A549 (cell line): ENCODE measurements around the gene ZNF521. TPM values are rescaled to one million over a fixed set of nuclear protein-coding genes. Genes with fewer than 3 reads are reported as not detected.

Source experiments
- ATAC-seq, 2 experiments: fragments of 200-7000 bp in 1 of 2; fragments of >200 bp in 1 of 2; cut with Nextera tagmentation in 1 of 2; cut with Tn5 transposase in 1 of 2; 3 replicates each; pipeline versions ENCODE4 v1.8.0 to v1.9.1; 2018 to 2020; ENCODE audit warnings: mild to moderate bottlenecking in 1 of 2, moderate library complexity in 1 of 2
- CTCF ChIA-PET: fragments of 300-600 bp; sonication (Branson Sonifier 250); formaldehyde crosslinking; extraction: SDS; loops from one replicate; lab custom pipeline; 2021; ENCODE audit warnings: antibody characterized with exemption, inconsistent platforms; lab: Yijun Ruan, JAX
- POLR2A ChIA-PET: fragments of 350-600 bp; formaldehyde crosslinking; extraction: SDS; loops from one replicate; lab custom pipeline; 2021; ENCODE audit warnings: antibody characterized with exemption, inconsistent platforms; lab: Yijun Ruan, JAX
- DNase-seq, 2 experiments: peaks; one replicate each; pipeline versions ENCODE4 v3.0.0 to v3.0.0-alpha.2; 2011 to 2016; ENCODE audit warnings: low read depth in 1 of 2, low spot score in 1 of 2
- FAIRE-seq: peaks from 2 replicates; lab custom pipeline; 2011; peaks lifted over from hg19 to GRCh38; lab: Jason Lieb, UNC
- H3K27ac ChIP-seq, 2 experiments: fragments of >200 bp; sonication (Bioruptor Twin); formaldehyde crosslinking; 3 replicates each; pipeline ENCODE4 v1.5.1; 2016 to 2017
- H3K4me1 ChIP-seq: fragments of >200 bp; sonication (Bioruptor Twin); formaldehyde crosslinking; 3 replicates; pipeline ENCODE4 v1.6.1; 2016
- H3K4me2 ChIP-seq: fragments of >200 bp; sonication (Bioruptor Twin); formaldehyde crosslinking; 3 replicates; pipeline ENCODE4 v1.6.1; 2016
- H3K4me3 ChIP-seq: fragments of >200 bp; sonication (Bioruptor Twin); formaldehyde crosslinking; 3 replicates; pipeline ENCODE4 v1.5.1; 2016
- H3K9me3 ChIP-seq: fragments of >200 bp; sonication (Bioruptor Twin); formaldehyde crosslinking; 3 replicates; pipeline ENCODE4 v1.6.1; 2016
- BHLHE40 ChIP-seq: IDR thresholded peaks from 2 replicates; pipeline ENCODE4 v1.6.1; 2012; ENCODE audit warnings: low read depth, low read length, inconsistent platforms
- CBX8 ChIP-seq: fragments of 200-600 bp; sonication (generic); IDR thresholded peaks from 2 replicates; pipeline ENCODE4 v1.6.1; 2016
- E2F6 ChIP-seq: IDR thresholded peaks from 2 replicates; pipeline ENCODE4 v1.6.1; 2012; ENCODE audit warnings: low read depth, borderline replicate concordance
- EHMT2 ChIP-seq: fragments of 200-600 bp; sonication (generic); IDR thresholded peaks from 2 replicates; pipeline ENCODE4 v1.6.1; 2016; ENCODE audit warnings: antibody characterized with exemption, low read depth, mild to moderate bottlenecking, moderate library complexity
- ESRRA ChIP-seq: fragments of 150-350 bp; IDR thresholded peaks from 2 replicates; pipeline ENCODE4 v1.6.1; 2014; ENCODE audit warnings: mild to moderate bottlenecking, low read length, borderline replicate concordance
- FOXS1 ChIP-seq: fragments of 250-450 bp; sonication (Bioruptor Pico); IDR thresholded peaks from 2 replicates; pipeline ENCODE4 v1.5.0; 2020; ENCODE audit warnings: mild to moderate bottlenecking, moderate library complexity
- HDAC2 ChIP-seq: fragments of 200-600 bp; sonication (generic); IDR thresholded peaks from 2 replicates; pipeline ENCODE4 v1.6.1; 2016
- HMGXB4 ChIP-seq: fragments of 250-450 bp; sonication (Bioruptor Pico); IDR thresholded peaks from 2 replicates; pipeline ENCODE4 v1.5.0; 2021; ENCODE audit warnings: mild to moderate bottlenecking, moderate library complexity, borderline replicate concordance
- JUN ChIP-seq, 2 experiments: fragments of >200 bp; sonication (Bioruptor Twin); formaldehyde crosslinking; IDR thresholded peaks; 2 replicates in 1 of 2; 3 replicates in 1 of 2; pipeline ENCODE4 v1.6.1; 2016 to 2017
- JUNB ChIP-seq: fragments of >200 bp; sonication (Bioruptor Twin); formaldehyde crosslinking; IDR thresholded peaks from 2 replicates; pipeline ENCODE4 v1.6.1; 2016
- KDM1A ChIP-seq: fragments of 200-600 bp; sonication (generic); IDR thresholded peaks from 2 replicates; pipeline ENCODE4 v1.6.1; 2016; ENCODE audit warnings: low read depth, mild to moderate bottlenecking
- NR3C1 ChIP-seq: fragments of >200 bp; sonication (Bioruptor Twin); formaldehyde crosslinking; IDR thresholded peaks from 3 replicates; pipeline ENCODE4 v1.6.1; 2017
- RCOR1 ChIP-seq: fragments of 150-350 bp; IDR thresholded peaks from 2 replicates; pipeline ENCODE4 v1.6.1; 2014; ENCODE audit warnings: antibody characterized with exemption, low read length, low read depth
- RFX5 ChIP-seq: fragments of 450-650 bp; IDR thresholded peaks from 2 replicates; pipeline ENCODE4 v1.7.1; 2014; ENCODE audit warnings: antibody characterized with exemption, mild to moderate bottlenecking, moderate library complexity
- RNF2 ChIP-seq: fragments of 200-600 bp; sonication (generic); IDR thresholded peaks from 2 replicates; pipeline ENCODE4 v1.6.1; 2016; ENCODE audit warnings: low read depth, mild to moderate bottlenecking, antibody characterized with exemption, moderate library complexity, borderline replicate concordance
- TP53 ChIP-seq: fragments of 250-450 bp; sonication (Bioruptor Pico); IDR thresholded peaks from 2 replicates; pipeline ENCODE4 v1.5.0; 2021; ENCODE audit warnings: mild to moderate bottlenecking, moderate library complexity
- ZSCAN20 ChIP-seq: fragments of 250-450 bp; sonication (Bioruptor Pico); IDR thresholded peaks from 2 replicates; pipeline ENCODE4 v1.8.0; 2022; ENCODE audit warnings: mild to moderate bottlenecking, moderate library complexity
- WGBS: methylation state at CpG from one replicate; pipeline ENCODE4 v1.1.6; 2017; ENCODE audit errors: missing lambda C conversion rate; 5-methylcytosine and 5-hydroxymethylcytosine counted together
- polyA plus RNA-seq, 4 experiments: library from polyadenylated mRNA; depleted of rRNA in 3 of 4; stranded (reverse); fragments of >200 nt; fragmentation: RNase III in 1 of 4; extraction: RNeasy Plus Mini Kit Qiagen cat#74134 plus additional on column Dnase treatment in 1 of 4; gene quantifications; 2 replicates in 3 of 4; 3 replicates in 1 of 4; pipeline ENCODE4 v1.2.3, GENCODE V29; 2011 to 2017
- TF ChIP-seq, protein P1 (sequence below): fragments of 150-350 bp; IDR thresholded peaks from 2 replicates; pipeline ENCODE4 v1.6.1; 2014; ENCODE audit warnings: low read depth, mild to moderate bottlenecking, low read length
- TF ChIP-seq, protein P2 (sequence below): fragments of 450-650 bp; IDR thresholded peaks from 2 replicates; pipeline ENCODE4 v1.6.1; 2014; ENCODE audit warnings: antibody characterized with exemption

The ZNF521 gene
- polyA plus RNA-seq, 2 of the 4 experiments (the other 2 are of a cell fraction), result not detected

- POLR2A ChIA-PET, result no interaction called here
- DNase-seq (no peak), ATAC-seq (no peak), FAIRE-seq (no peak)
- no peaks in the 10 kb centered on the region for H3K4me1 ChIP-seq
- no peak overlapping the region for H3K4me3 ChIP-seq
- H3K4me2 ChIP-seq, result no peak overlapping the region
- TF ChIP-seq BHLHE40 (no peak), TP53 (CRISPR knock-in tag) (no peak)
- TF ChIP-seq, protein P1, sequence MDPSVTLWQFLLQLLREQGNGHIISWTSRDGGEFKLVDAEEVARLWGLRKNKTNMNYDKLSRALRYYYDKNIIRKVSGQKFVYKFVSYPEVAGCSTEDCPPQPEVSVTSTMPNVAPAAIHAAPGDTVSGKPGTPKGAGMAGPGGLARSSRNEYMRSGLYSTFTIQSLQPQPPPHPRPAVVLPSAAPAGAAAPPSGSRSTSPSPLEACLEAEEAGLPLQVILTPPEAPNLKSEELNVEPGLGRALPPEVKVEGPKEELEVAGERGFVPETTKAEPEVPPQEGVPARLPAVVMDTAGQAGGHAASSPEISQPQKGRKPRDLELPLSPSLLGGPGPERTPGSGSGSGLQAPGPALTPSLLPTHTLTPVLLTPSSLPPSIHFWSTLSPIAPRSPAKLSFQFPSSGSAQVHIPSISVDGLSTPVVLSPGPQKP, result no peak
- CTCF ChIA-PET, result no interaction called here
- H3K9me3 ChIP-seq, result no peaks in the 10 kb centered on the region
- H3K27ac ChIP-seq, result no peak overlapping the region
- 25% methylated on average over 2 of the region's 2 CpGs for WGBS
Observed at GRCh38 chr18:25121442-25121841, 230.5 kb downstream of the ZNF521 start.

DNA sequence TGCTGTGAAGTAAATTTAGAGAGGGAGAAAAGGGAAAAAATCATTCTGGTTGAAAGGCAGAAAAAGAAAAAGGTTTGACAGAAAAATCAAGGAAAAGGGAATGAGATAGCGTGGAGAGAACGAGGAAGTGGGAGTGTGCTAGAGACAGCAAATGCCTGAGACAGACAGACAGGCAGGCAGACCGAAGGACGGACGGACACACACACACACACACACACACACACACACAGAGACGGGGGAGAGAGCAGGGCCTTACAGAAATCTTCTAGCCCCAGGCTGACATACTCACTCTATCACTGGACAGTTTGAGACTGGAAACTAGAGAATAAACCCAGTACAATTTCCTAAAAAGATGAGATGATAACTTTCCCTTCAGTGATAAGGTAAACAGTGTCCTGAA is 238.4 kb downstream of the ZNF521 start:
- no peak overlapping the region for H3K27ac ChIP-seq
- no peak overlapping the region for H3K4me2 ChIP-seq
- 23% methylated on average over 6 of the region's 6 CpGs for WGBS
- no peak for DNase-seq
- ATAC-seq, result no peak
- no peak for FAIRE-seq
- TF ChIP-seq ZSCAN20 (CRISPR knock-in tag) (no peak), CBX8 (no peak), ESRRA (no peak), HDAC2 (no peak), E2F6 (no peak), JUN (IDR thresholded peaks at IDR 0.05) (no peak), RCOR1 (no peak), NR3C1 (no peak), RNF2 (no peak), FOXS1 (no peak), EHMT2 (no peak), HMGXB4 (no peak), JUNB (no peak)
- TF ChIP-seq, protein P2, sequence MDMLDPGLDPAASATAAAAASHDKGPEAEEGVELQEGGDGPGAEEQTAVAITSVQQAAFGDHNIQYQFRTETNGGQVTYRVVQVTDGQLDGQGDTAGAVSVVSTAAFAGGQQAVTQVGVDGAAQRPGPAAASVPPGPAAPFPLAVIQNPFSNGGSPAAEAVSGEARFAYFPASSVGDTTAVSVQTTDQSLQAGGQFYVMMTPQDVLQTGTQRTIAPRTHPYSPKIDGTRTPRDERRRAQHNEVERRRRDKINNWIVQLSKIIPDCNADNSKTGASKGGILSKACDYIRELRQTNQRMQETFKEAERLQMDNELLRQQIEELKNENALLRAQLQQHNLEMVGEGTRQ, result no peak
- no peak overlapping the region for H3K4me3 ChIP-seq
- ChIA-PET POLR2A (no interaction called here), CTCF (no interaction called here)
- no peaks in the 10 kb centered on the region for H3K4me1 ChIP-seq
- no peaks in the 10 kb centered on the region for H3K9me3 ChIP-seq

- TF ChIP-seq RFX5 (no peak), KDM1A (no peak), JUN (IDR thresholded peaks at IDR 0.05) (no peak)
- ChIA-PET POLR2A (no interaction called here), CTCF (no interaction called here)
- Histone ChIP-seq H3K4me3 (no peak overlapping the region), H3K4me2 (no peak overlapping the region), H3K9me3 (no peaks in the 10 kb centered on the region), H3K4me1 (no peaks in the 10 kb centered on the region), H3K27ac (no peak overlapping the region)
- FAIRE-seq (no peak), DNase-seq (no peak), ATAC-seq (no peak)
- 37% methylated on average over 7 of the region's 7 CpGs for WGBS
Observed at GRCh38 chr18:25112821-25113434, 239.0 kb downstream of the ZNF521 start.
